ENCODE data around the gene CNEP1R1. TPM values are rescaled to one million over a fixed set of nuclear protein-coding genes. Genes with fewer than 3 reads are reported as not detected.

The CNEP1R1 gene
- total RNA-seq, 1 donor from 2014 or later, result 23.4 TPM

DNA sequence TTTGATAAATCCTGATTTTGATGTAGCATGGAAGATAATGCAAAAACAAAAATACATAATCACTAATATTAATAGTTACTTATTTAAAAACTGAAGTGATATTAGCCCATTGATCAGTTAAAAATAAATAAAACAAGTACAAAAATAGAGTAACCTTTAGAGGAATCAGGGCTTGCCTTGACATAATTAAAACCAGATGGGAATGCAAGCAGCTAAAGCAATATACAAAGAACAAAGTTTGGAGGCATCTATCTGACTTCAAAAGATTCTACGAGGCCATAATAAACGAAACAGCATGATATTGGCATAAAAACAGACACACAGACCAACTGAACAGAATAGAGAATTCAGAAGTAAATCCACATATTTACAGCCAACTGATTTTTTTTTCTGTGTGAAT, 25.8 kb downstream of the CNEP1R1 start:
- intact Hi-C loops (cut with micrococcal nuclease), result no loop called here
- DNase-seq (ENCODE audit: low spot score), result no peak
- Mint-ChIP-seq H3K4me1 (ENCODE audit: low read depth) (no peaks in the 10 kb centered on the region), H3K36me3 (ENCODE audit: low read depth) (no peaks in the 10 kb centered on the region), H3K27me3 (ENCODE audit: low read depth) (peaks cover 13% of the 10 kb centered on the region), H3K27ac (no peak overlapping the region), H3K4me3 (ENCODE audit: low read depth) (no peak overlapping the region), H3K9me3 (peaks cover 10% of the 10 kb centered on the region)

DNA sequence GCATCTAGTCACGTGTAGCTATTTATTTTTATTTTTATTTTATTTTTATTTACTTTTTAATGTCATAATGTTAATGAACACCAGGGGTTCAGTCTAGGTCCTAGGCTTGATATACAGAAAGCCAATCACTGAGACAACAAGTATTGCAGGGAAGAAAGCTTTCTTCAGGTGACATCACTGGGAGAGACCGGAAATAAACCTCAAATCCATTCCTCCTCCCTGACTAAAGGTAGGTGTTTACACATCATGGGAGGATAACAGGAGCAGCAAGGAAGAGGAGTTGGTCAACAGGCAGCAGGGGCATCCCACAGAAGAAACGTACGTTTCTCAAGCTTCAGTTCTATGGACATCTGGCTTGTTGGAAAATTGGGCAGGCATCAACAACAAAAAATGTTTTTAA, 31.2 kb downstream of the CNEP1R1 start:
- intact Hi-C loops (cut with micrococcal nuclease), result no loop called here

DNA sequence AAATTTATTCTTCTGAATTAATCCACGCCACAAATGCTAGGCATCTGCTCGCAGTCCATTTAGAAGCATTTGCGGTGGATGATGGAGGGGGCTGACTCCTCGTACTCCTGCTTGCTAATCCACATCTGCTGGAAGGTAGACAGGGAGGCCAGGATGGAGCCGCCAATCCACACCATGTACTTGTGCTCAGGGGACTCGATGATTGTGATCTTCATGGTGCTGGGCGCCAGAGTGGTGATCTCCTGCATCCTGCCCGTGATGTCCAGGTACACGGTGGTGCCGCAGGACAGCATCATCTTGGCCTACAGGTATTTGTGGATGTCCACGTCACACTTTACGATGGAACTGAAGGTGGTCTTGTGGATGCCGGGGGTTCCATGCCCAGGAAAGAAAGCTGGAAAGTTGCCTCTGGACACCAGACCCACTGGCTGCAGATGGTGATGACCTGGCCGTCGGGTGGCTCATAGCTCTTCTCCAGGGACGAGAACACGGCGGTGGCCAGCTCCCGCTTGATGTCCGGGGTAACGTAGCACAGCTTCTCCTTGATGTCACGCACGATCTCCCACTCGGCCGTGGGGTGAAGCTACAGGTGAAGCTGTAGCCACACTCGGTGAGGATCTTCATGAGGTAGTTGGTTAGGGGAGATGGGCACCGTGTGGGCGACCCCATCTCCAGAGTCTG, 33.2 kb downstream of the CNEP1R1 start:
- Mint-ChIP-seq H3K9me3 (peaks cover 12% of the 10 kb centered on the region), H3K36me3 (ENCODE audit: low read depth) (no peaks in the 10 kb centered on the region), H3K27ac (no peak overlapping the region), H3K4me3 (ENCODE audit: low read depth) (no peak overlapping the region), H3K4me1 (ENCODE audit: low read depth) (peaks cover 2% of the 10 kb centered on the region), H3K27me3 (ENCODE audit: low read depth) (no peaks in the 10 kb centered on the region)
- no peak for DNase-seq (ENCODE audit: low spot score)
- intact Hi-C loops (cut with micrococcal nuclease), result no loop called here

More for the DNA sequence above, 31.2 kb downstream of the CNEP1R1 start:
- H3K27me3 Mint-ChIP-seq (ENCODE audit: low read depth), result peaks cover 10% of the 10 kb centered on the region
- H3K4me3 Mint-ChIP-seq (ENCODE audit: low read depth), result no peak overlapping the region
- H3K9me3 Mint-ChIP-seq, result peaks cover 16% of the 10 kb centered on the region
- no peaks in the 10 kb centered on the region for H3K36me3 Mint-ChIP-seq (ENCODE audit: low read depth)
- no peak overlapping the region for H3K27ac Mint-ChIP-seq
- peaks cover 2% of the 10 kb centered on the region for H3K4me1 Mint-ChIP-seq (ENCODE audit: low read depth)
- DNase-seq (ENCODE audit: low spot score), result no peak

DNA sequence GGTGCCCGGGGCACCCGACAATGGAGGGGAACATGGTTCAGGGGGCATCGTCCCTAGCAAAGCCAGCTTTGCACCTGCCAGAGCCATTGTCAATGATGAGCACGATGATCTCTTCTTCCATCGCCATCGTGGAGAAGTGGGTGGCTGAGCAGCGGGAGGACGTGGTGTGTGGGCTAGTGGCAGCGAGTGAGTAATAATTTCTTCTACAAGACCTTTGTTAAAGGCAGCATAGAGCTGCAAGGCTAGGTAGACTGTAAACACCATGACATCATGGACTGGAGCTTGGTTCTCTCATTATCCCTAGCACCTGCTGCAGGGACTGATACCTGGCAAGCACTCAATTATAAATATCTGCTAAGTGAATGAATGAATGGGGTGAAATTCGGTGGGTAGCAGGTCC, 34.1 kb downstream of the CNEP1R1 start:
- H3K9me3 Mint-ChIP-seq, result peaks cover 12% of the 10 kb centered on the region
- intact Hi-C loops (cut with micrococcal nuclease), result no loop called here
- no peaks in the 10 kb centered on the region for H3K36me3 Mint-ChIP-seq (ENCODE audit: low read depth)
- no peaks in the 10 kb centered on the region for H3K27me3 Mint-ChIP-seq (ENCODE audit: low read depth)
- H3K4me1 Mint-ChIP-seq (ENCODE audit: low read depth), result peaks cover 2% of the 10 kb centered on the region
- H3K4me3 Mint-ChIP-seq (ENCODE audit: low read depth), result no peak overlapping the region
- DNase-seq (ENCODE audit: low spot score), result no peak
- H3K27ac Mint-ChIP-seq, result no peak overlapping the region

DNA sequence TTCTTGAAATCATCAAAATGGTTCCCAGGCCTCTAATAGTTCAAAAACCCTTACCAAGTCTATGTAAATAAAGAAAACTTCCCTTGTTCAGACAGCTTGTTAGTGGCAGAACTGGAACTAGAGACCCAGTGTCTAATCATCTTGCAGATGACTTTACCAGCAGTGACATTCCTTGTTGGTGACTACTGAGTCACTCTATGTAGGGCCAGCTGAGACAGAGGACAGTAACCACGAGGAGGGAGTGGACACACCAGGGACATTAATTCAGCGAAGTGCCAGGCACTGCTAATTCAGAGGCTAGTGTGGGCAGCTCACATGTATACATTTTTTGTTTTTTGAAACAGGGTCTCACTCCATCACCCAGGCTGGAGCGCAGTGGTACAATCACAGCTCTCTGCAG, 34.6 kb downstream of the CNEP1R1 start:
- Mint-ChIP-seq H3K36me3 (ENCODE audit: low read depth) (no peaks in the 10 kb centered on the region), H3K9me3 (peaks cover 12% of the 10 kb centered on the region), H3K27ac (no peak overlapping the region), H3K4me1 (ENCODE audit: low read depth) (peaks cover 2% of the 10 kb centered on the region), H3K27me3 (ENCODE audit: low read depth) (no peaks in the 10 kb centered on the region), H3K4me3 (ENCODE audit: low read depth) (no peak overlapping the region)
- no peak for DNase-seq (ENCODE audit: low spot score)
- intact Hi-C loops (cut with micrococcal nuclease), result loop anchor here (10.0 kb wide), 1 partner anchor 685 kb away; the partner anchor contains the start of gene CYLD

DNA sequence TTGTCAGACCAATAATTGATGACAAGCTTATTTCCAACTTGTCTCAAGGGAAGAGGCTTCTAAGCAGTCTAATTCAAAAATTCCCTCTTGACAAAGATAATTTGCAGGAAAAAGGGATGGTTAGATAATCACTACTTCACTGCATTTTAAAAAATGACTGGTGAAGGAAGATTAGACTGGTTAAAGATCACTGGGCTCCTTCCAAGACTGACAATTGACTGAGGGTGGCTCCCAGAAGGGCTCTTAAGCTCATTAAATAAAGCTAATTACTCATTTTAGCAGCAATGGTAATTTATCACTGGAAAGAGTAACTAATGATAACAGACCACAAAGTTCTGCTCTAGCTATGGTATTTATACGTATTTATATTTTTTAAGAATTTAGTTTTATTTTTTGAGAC, 36.3 kb downstream of the CNEP1R1 start:
- no peak for DNase-seq (ENCODE audit: low spot score)
- Mint-ChIP-seq H3K27ac (no peak overlapping the region), H3K4me1 (ENCODE audit: low read depth) (peaks cover 7% of the 10 kb centered on the region), H3K9me3 (peaks cover 2% of the 10 kb centered on the region), H3K36me3 (ENCODE audit: low read depth) (no peaks in the 10 kb centered on the region), H3K4me3 (ENCODE audit: low read depth) (no peak overlapping the region), H3K27me3 (ENCODE audit: low read depth) (no peaks in the 10 kb centered on the region)
- intact Hi-C loops (cut with micrococcal nuclease), result loop anchor here (10.0 kb wide), 1 partner anchor 683 kb away; the partner anchor contains the start of gene CYLD

DNA sequence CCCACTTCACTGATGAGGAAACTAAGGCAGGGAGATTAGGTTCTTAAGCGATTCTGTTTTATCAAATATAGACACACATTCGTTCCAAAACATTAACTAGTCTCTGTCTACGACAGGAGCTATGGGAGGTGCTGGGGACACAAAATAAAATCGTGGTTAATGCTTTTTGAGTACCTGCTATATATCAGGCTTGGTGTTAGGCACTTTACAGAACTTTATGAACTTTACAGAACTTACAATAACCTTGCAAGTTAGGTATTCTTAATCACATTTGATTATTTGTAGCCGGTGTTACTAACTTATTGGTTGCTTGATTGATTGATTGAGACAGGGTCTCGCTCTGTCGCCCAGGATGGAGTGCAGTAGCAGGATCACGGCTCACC, 40.2 kb downstream of the CNEP1R1 start:
- peak overlapping the region; percentile 92 for H3K27ac Mint-ChIP-seq

DNA sequence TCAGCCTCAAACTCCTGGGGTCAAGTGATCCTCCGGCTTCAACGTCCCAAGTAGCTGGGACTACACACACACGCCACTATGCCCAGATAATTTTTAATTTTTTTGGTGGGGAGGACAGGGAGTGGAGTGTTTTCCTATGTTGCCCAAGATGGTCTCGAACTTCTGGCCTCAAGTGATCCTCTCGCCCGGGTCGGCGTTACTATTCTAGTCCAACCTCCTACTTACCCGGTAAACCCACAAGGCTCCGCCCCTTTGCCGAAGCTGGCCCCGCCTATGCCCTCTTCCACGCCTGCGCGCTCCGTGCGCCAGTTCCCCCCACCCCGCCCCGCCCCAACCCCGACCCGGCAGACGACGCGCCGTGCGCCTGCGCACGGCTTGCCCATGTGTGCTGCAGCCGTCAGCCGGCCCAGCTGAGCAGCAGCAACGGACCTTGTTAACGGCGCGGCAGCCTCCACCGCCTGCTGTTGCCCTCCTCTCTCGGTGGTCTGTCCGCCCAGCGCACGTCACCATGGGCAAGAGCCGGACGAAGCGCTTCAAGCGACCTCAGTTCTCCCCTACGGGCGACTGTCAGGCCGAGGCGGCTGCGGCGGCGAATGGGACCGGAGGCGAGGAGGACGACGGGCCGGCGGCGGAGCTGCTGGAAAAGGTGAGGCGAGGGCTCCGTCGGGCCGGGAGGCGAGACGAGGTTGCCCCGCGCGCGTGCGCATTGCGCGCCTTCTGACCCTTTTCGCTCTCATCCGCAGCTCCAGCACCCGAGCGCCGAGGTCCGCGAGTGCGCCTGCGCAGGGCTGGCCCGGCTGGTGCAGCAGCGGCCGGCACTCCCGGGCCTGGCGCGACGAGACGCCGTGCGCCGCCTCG, 40.8 kb downstream of the CNEP1R1 start, which contains the start of gene HEATR3:
TSS of gene HEATR3 (plus strand) at position 347 of the 858 bp plus-strand sequence. CDS start at position 509, 162 bp downstream.
- no peaks in the 10 kb centered on the region for H3K9me3 Mint-ChIP-seq
- no peaks in the 10 kb centered on the region for H3K27me3 Mint-ChIP-seq (ENCODE audit: low read depth)
- peaks cover 31% of the 10 kb centered on the region for H3K36me3 Mint-ChIP-seq (ENCODE audit: low read depth)
- intact Hi-C loops (cut with micrococcal nuclease), result loop anchor here (1.0 to 10.0 kb wide), 3 partner anchors 41 to 679 kb away; partner anchors contain the start of genes CNEP1R1 and CYLD
- H3K27ac Mint-ChIP-seq, result peak within 1 kb of the TSS; percentile 92
- H3K4me1 Mint-ChIP-seq (ENCODE audit: low read depth), result peaks cover 32% of the 10 kb centered on the region
- peak; percentile 94 for DNase-seq (ENCODE audit: low spot score)
- H3K4me3 Mint-ChIP-seq (ENCODE audit: low read depth), result peak within 1 kb of the TSS; percentile 87

More for the DNA sequence above, 40.2 kb downstream of the CNEP1R1 start:
- no peak for DNase-seq (ENCODE audit: low spot score)
- Mint-ChIP-seq H3K4me3 (ENCODE audit: low read depth) (peak overlapping the region; percentile 84), H3K36me3 (ENCODE audit: low read depth) (peaks cover 29% of the 10 kb centered on the region), H3K9me3 (no peaks in the 10 kb centered on the region), H3K4me1 (ENCODE audit: low read depth) (peaks cover 30% of the 10 kb centered on the region), H3K27me3 (ENCODE audit: low read depth) (no peaks in the 10 kb centered on the region)
- intact Hi-C loops (cut with micrococcal nuclease), result loop anchor here (1.0 to 10.0 kb wide), 3 partner anchors 40 to 680 kb away; partner anchors contain the start of genes CNEP1R1 and CYLD

DNA sequence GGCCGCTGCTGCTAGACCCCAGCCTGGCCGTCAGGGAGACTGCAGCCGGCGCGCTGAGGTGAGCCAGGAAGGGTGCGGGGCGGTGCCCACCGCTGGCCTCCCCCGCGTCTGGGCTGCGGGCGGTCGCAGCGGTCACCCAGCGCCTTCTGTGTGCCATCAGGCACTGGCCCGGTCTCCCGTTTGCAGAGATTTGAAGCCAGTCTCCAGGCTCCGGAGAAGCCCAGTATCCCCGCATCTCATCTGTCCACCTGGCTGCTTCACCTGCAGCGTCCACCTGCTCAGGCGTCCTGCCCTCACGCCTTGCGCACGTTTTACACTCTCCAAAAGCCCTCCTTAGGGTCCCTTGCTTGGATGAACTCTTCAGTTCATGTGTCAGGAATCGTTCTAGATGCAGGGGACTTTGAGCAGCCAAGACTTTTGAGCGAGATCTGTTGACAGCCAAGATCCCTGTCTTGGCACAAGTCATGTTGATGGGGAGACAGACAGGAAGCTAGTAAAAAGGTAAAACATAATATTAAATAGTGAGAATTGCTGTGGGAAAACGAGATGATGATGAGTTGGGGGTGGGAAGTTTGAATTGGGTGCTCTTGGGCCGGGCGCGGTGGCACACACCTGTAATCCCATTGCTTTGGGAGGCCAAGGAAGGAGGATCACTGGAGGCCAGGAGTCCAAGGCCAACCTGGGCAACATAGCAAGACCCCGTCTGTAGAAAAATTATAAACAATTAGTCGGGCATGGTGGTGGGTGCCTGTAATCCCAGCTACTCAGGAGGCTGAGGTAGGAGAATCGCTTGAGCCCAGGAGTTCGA, 41.7 kb downstream of the CNEP1R1 start:
- Mint-ChIP-seq H3K4me1 (ENCODE audit: low read depth) (peaks cover 35% of the 10 kb centered on the region), H3K27me3 (ENCODE audit: low read depth) (no peaks in the 10 kb centered on the region), H3K27ac (peak overlapping the region; percentile 86), H3K9me3 (no peaks in the 10 kb centered on the region), H3K36me3 (ENCODE audit: low read depth) (peaks cover 38% of the 10 kb centered on the region), H3K4me3 (ENCODE audit: low read depth) (peak overlapping the region; percentile 87)
- intact Hi-C loops (cut with micrococcal nuclease), result loop anchor here (1.0 to 10.0 kb wide), 2 partner anchors 144 to 678 kb away; partner anchors contain the start of gene CYLD
- DNase-seq (ENCODE audit: low spot score), result no peak

DNA sequence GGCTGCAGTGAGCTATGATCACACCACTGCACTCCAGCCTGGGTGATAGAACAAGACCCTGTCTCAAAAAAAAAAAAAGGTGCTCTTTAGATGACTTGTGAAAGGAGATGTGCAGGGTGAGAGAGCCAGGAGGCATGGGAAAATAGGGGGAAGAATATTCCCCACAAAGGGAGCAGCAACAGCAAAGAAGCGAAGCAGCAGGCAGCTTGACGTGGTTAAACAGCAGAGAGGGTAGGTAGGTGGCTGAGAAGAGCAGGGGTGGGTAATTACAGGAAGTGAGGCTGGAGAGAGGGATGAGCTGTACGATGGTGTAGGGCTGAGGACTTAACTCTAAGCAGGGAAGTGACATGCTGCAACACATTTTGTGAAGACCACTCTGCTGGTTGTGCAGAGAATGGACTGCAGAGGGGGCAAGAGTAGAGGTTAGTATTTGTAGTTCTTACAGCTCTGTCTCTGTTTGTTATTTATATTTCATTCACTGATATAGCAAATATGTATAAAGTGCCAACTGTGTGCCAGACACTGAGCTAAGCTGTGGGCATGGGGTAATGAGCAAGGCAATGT, 42.3 kb downstream of the CNEP1R1 start:
- Mint-ChIP-seq H3K4me3 (ENCODE audit: low read depth) (peak overlapping the region; percentile 87), H3K36me3 (ENCODE audit: low read depth) (peaks cover 42% of the 10 kb centered on the region), H3K27me3 (ENCODE audit: low read depth) (no peaks in the 10 kb centered on the region), H3K9me3 (no peaks in the 10 kb centered on the region), H3K4me1 (ENCODE audit: low read depth) (peaks cover 37% of the 10 kb centered on the region), H3K27ac (peak overlapping the region; percentile 73)
- DNase-seq (ENCODE audit: low spot score), result peak; percentile 23
- intact Hi-C loops (cut with micrococcal nuclease), result loop anchor here (1.0 to 10.0 kb wide), 2 partner anchors 143 to 677 kb away; partner anchors contain the start of gene CYLD

DNA sequence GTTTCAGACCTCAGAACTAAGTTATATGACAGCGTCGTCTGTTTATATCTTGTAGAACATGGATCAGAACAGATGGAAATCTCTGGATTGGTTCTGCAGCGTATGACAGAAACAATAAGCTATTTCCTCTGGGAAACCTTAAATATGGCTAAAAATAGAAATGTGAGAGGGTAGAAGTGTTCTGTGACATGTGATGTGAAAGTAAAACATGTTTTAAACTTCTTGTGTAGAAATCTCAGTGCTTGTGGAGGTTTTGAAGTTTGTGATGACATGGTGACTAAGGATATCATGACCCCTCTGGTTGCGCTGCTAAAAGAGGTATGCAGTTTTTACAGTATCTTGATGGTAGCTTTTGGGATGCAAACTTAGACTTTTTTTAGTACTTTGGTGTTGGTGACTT, 43.5 kb downstream of the CNEP1R1 start:
- no peaks in the 10 kb centered on the region for H3K9me3 Mint-ChIP-seq
- no peak overlapping the region for H3K27ac Mint-ChIP-seq
- no peaks in the 10 kb centered on the region for H3K27me3 Mint-ChIP-seq (ENCODE audit: low read depth)
- intact Hi-C loops (cut with micrococcal nuclease), result loop anchor here (10.0 kb wide), 1 partner anchor 676 kb away; the partner anchor contains the start of gene CYLD
- DNase-seq (ENCODE audit: low spot score), result no peak
- H3K4me1 Mint-ChIP-seq (ENCODE audit: low read depth), result peaks cover 41% of the 10 kb centered on the region
- H3K36me3 Mint-ChIP-seq (ENCODE audit: low read depth), result peaks cover 52% of the 10 kb centered on the region
- peak overlapping the region; percentile 7 for H3K4me3 Mint-ChIP-seq (ENCODE audit: low read depth)

DNA sequence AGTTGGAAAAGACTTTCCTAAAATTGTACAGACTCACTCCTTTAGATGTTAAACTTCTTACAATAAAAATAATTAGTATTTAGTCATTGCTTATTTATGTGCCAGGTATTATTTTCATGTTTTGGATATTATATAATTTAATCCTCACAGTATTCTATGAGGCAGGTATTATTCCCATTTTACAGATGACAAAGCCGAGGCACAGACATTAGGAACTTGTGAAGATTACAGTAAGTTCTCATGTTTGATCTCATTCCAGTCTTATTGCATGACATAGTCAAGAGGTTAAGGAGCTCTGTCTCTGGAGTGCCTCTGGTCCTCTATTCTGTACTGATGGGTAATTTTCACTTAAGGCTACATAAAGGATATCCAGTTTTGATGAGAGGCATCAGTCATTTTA, 44.0 kb downstream of the CNEP1R1 start:
- Mint-ChIP-seq H3K4me1 (ENCODE audit: low read depth) (peaks cover 41% of the 10 kb centered on the region), H3K27me3 (ENCODE audit: low read depth) (no peaks in the 10 kb centered on the region), H3K9me3 (no peaks in the 10 kb centered on the region), H3K27ac (no peak overlapping the region), H3K36me3 (ENCODE audit: low read depth) (peaks cover 57% of the 10 kb centered on the region), H3K4me3 (ENCODE audit: low read depth) (no peak overlapping the region)
- intact Hi-C loops (cut with micrococcal nuclease), result loop anchor here (10.0 kb wide), 1 partner anchor 676 kb away; the partner anchor contains the start of gene CYLD
- no peak for DNase-seq (ENCODE audit: low spot score)

Data from activated T-helper 2 cell treated with anti-CD3 and anti-CD28 coated beads, Interferon-gamma antibody, Interleukin-2, Interleukin-4, amounts not matched to agents 10 μg/mL and 5 μg/mL and 100 μg/mL, durations not matched to agents 14 hours and 24 hours and 36 hours (primary cell).